Left lung (tissue), 10 donors: ENCODE results near the gene ADO. TPM values are rescaled to one million over a fixed set of nuclear protein-coding genes. Genes with fewer than 3 reads are reported as not detected.

ENCODE experiments used
- ATAC-seq: fragments of 200-7000 bp; cut with Tn5 transposase; one replicate; pipeline ENCODE4 v1.9.1; 2020; ENCODE audit warnings: moderate library complexity
- DNase-seq, 4 donors: peaks; one replicate each; pipeline ENCODE4 v3.0.0-alpha.2; 2013 to 2020
- H3K27ac ChIP-seq, 2 donors: fragments of 200-600 bp; sonication (generic) in 1 of 2; one replicate each; pipeline versions ENCODE4 v1.5.0 to v1.8.0; 2020 to 2021
- H3K27me3 ChIP-seq, 2 donors: fragments of 200-600 bp; sonication (generic) in 1 of 2; one replicate each; pipeline versions ENCODE4 v1.5.0 to v1.8.0; 2020 to 2021
- H3K36me3 ChIP-seq, 2 donors: fragments of 200-600 bp; sonication (generic) in 1 of 2; one replicate each; pipeline versions ENCODE4 v1.5.0 to v1.8.0; 2020 to 2021
- H3K4me1 ChIP-seq, 2 donors: fragments of 200-600 bp; one replicate each; pipeline ENCODE4 v1.8.0; 2021
- H3K4me3 ChIP-seq, 2 donors: fragments of 200-600 bp; sonication (generic) in 1 of 2; one replicate each; pipeline versions ENCODE4 v1.5.0 to v1.8.0; 2020 to 2021; ENCODE audit warnings: mild to moderate bottlenecking in 1 of 2
- H3K9me3 ChIP-seq, 2 donors: fragments of 200-600 bp; sonication (generic) in 1 of 2; one replicate each; pipeline versions ENCODE4 v1.5.0 to v1.8.0; 2020 to 2021
- CTCF ChIP-seq, 2 donors: fragments of 200-600 bp; sonication (generic) in 1 of 2; IDR thresholded peaks; one replicate each; pipeline versions ENCODE4 v1.5.0 to v1.8.0; 2021; ENCODE audit warnings: antibody characterized with exemption in 2 of 2
- intact Hi-C, 2 donors: fragments of 100-400 bp; cut with DNase I; formaldehyde crosslinking; loops; one replicate each; pipeline versions ENCODE4 v1.11.2 to v1.14.2; 2022
- polyA plus RNA-seq, 6 donors: library from polyadenylated mRNA; unstranded; fragments of 120-200 nt; gene quantifications; one replicate each; pipeline ENCODE4 v1.2.1, GENCODE V29; 2013; ENCODE audit not compliant: insufficient read length in 6 of 6
- total RNA-seq, 2 donors: library from RNA; stranded (reverse); fragmentation: NEBNext Ultra II Directional; extraction: Animal tissue kit (Norgen Biotek cat#: 25700); gene quantifications; one replicate each; pipeline ENCODE4 v1.2.1, GENCODE V29; 2021
- donor health status: DM: no; HTN: yes; CAD: no.
- donor health status: DM: no; HTN: no; CAD: no.

The ADO gene
- total and polyA plus RNA-seq, 8 donors, result 17.0 to 24.1 (median 20.0) TPM

GRCh38 chr10:62801871-62802270 is 2.6 kb upstream of the ADO start:
- Histone ChIP-seq H3K4me3 (no peak overlapping the region), H3K36me3 (no peaks in the 10 kb centered on the region), H3K27ac (no peak overlapping the region), H3K27me3 (peaks cover 0 to 28% of the 10 kb centered on the region in 2 donors), H3K9me3 (no peaks in the 10 kb centered on the region), H3K4me1 (peaks cover 8 to 15% of the 10 kb centered on the region in 2 donors)
- no peak for ATAC-seq
- intact Hi-C loops, result no loop called here
- DNase-seq, result no peak
- no peak for TF ChIP-seq CTCF (IDR thresholded peaks at IDR 0.05)

- H3K27me3 ChIP-seq, result peaks cover 0 to 8% of the 10 kb centered on the region in 2 donors
- peaks cover 14 to 34% of the 10 kb centered on the region in 2 donors for H3K4me1 ChIP-seq
These were observed 680 bp upstream of the ADO start for GRCh38 chr10:62803724-62804355.

GRCh38 chr10:62805231-62806099 is 945 bp downstream of the ADO start:
- Histone ChIP-seq H3K4me1 (peaks cover 14 to 39% of the 10 kb centered on the region in 2 donors), H3K36me3 (peaks cover 0 to 4% of the 10 kb centered on the region in 2 donors), H3K9me3 (no peaks in the 10 kb centered on the region), H3K27ac (peak overlapping the region; percentile 91 to 97), H3K4me3 (peak overlapping the region; percentile 76 to 91), H3K27me3 (peaks cover 0 to 2% of the 10 kb centered on the region in 2 donors)
- intact Hi-C loops, result no loop called here
- peak in 3 of 4 donors; percentile 20 to 84 (median 39) for DNase-seq
- TF ChIP-seq CTCF (IDR thresholded peaks at IDR 0.05), result no peak
- peak; percentile 32 for ATAC-seq

More at GRCh38 chr10:62803724-62804355, 680 bp upstream of the ADO start:
- DNase-seq (peak in 2 of 4 donors; percentile 96), ATAC-seq (peak; percentile 10)
- TF ChIP-seq CTCF (IDR thresholded peaks at IDR 0.05), result no peak
- Histone ChIP-seq H3K36me3 (peaks cover 0 to 3% of the 10 kb centered on the region in 2 donors), H3K9me3 (no peaks in the 10 kb centered on the region), H3K4me3 (peak overlapping the region; percentile 76 to 91), H3K27ac (peak overlapping the region; percentile 91 to 97)
- intact Hi-C loops, result no loop called here

- no peak for DNase-seq
- intact Hi-C loops, result no loop called here
- H3K9me3 ChIP-seq, result no peaks in the 10 kb centered on the region
- no peaks in the 10 kb centered on the region for H3K27me3 ChIP-seq
- no peak overlapping the region for H3K27ac ChIP-seq
- TF ChIP-seq CTCF (IDR thresholded peaks at IDR 0.05), result no peak
- no peak for ATAC-seq
- H3K4me3 ChIP-seq, result peak overlapping the region; percentile 76 to 91
- peaks cover 0 to 4% of the 10 kb centered on the region in 2 donors for H3K36me3 ChIP-seq
- H3K4me1 ChIP-seq, result peaks cover 14 to 39% of the 10 kb centered on the region in 2 donors
These were observed 1.7 kb downstream of the ADO start for GRCh38 chr10:62806251-62806650.
